ENCODE data around the gene C11orf54.

Gene C11orf54

DNA sequence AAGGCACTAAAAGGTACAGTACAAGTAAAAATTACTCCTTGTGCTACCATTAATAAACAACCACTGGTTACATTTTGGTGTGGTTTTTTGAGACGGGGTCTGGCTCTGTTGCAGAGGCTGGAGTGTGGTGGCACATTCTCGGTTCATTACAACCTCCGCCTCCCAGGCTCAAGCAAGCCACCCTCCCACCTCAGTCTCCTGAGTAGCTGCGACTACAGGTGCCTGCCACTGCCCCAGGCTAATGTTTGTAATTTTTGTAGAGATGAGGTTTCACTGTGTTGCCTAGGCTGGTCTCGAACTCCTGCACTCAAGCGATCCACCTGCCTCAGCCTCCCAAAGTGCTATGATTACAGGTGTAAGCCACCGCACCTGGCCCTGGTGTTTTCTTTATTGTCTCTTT, 20.9 kb upstream of the C11orf54 start:
- Histone ChIP-seq H3K27ac (ENCODE audit: low read depth, low read length) (no peak overlapping the region), H3K36me3 (ENCODE audit: control insufficient read depth, insufficient read depth, low read length) (peaks cover 6% of the 10 kb centered on the region), H3K9ac (ENCODE audit: low read length) (no peak overlapping the region), H3K27me3 (ENCODE audit: control insufficient read depth, insufficient read depth, low read length) (no peaks in the 10 kb centered on the region), H3K4me3 (ENCODE audit: low read length) (no peak overlapping the region), H3K4me1 (ENCODE audit: control insufficient read depth, insufficient read depth, low read length) (no peaks in the 10 kb centered on the region)

DNA sequence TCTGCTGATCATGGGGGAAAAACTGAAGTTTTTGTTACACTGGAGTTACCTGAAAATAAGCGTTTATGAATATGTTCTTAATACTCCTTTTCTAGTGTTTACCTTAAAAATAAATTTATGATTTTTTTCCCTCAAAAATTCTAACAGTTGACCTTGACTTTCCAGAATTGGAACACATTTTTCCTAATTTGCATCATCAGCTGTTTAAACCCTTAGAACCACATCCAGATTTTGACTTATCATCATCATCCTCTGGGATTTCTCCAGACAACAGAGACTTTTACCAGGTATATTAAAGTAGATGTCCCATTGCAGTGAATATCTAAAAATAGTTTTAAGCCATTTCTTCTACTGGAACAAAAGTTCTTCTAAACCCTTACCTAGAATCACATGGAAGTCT, 17.4 kb upstream of the C11orf54 start:
- H3K36me3 ChIP-seq (ENCODE audit: control insufficient read depth, insufficient read depth, low read length) = peaks cover 11% of the 10 kb centered on the region
- H3K4me1 ChIP-seq (ENCODE audit: control insufficient read depth, insufficient read depth, low read length) = no peaks in the 10 kb centered on the region
- H3K4me3 ChIP-seq (ENCODE audit: low read length) = no peak overlapping the region
- H3K27ac ChIP-seq (ENCODE audit: low read depth, low read length) = no peak overlapping the region
- H3K9ac ChIP-seq (ENCODE audit: low read length) = no peak overlapping the region
- H3K27me3 ChIP-seq (ENCODE audit: control insufficient read depth, insufficient read depth, low read length) = no peaks in the 10 kb centered on the region

DNA sequence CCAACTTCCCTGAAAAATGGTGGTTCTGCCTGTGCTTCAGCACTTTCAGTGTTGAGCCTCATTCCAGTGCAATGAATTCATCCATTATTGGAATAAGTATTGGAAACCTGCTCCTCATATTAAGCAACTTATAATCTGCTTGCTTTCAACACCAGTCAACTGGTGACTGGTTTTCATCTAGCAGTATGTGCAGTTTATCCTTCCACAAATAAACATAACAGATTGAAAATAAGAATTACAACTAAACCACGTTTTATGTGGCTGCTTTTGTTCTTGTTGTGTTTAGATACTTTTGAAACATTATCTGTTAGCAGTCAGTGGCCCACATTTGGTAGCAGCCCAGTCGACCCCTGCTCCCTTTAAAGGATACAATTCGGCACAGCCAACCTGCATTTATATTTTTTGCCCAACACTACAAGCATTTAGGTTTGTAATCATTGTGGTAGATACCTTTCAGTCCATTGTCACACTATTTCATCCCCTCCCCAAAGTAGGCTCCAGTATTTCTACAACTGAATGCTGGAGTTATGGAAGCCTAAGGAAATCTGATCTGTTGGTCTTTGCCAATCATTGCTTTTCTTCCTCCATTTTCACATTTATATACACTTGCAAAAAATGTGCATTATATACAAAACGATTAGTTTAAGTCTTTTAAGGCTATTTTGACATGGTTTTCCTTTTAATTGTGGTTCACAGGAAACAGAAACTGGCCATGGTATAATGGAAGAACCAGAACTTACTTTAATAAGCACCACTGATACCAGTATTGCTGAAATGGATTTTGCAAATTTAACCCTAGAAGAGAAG, 13.3 kb upstream of the C11orf54 start:
- peaks cover 15% of the 10 kb centered on the region for H3K36me3 ChIP-seq (ENCODE audit: control insufficient read depth, insufficient read depth, low read length)

DNA sequence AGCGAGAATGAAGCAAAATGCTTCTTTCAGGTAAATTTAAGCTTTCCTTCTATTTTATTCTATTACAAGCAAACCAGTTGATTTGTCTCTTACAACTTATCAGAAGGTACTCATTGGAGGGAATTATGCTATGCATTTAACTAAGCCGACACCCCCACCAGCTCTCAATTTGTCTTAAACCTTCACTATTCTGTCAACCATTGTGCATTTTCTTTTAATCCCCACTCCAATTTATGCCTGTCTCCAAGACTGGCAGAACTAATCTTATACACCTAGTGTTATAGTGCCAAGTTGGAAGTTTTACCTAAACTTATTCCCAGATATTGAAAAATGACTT, 12.7 kb upstream of the C11orf54 start:
- Histone ChIP-seq H3K27ac (ENCODE audit: low read depth, low read length) (no peak overlapping the region), H3K4me3 (ENCODE audit: low read length) (no peak overlapping the region), H3K9ac (ENCODE audit: low read length) (no peak overlapping the region), H3K36me3 (ENCODE audit: control insufficient read depth, insufficient read depth, low read length) (peaks cover 21% of the 10 kb centered on the region), H3K4me1 (ENCODE audit: control insufficient read depth, insufficient read depth, low read length) (no peaks in the 10 kb centered on the region), H3K27me3 (ENCODE audit: control insufficient read depth, insufficient read depth, low read length) (no peaks in the 10 kb centered on the region)

More for the DNA sequence above, 13.3 kb upstream of the C11orf54 start:
- Histone ChIP-seq H3K27ac (ENCODE audit: low read depth, low read length) (no peak overlapping the region), H3K9ac (ENCODE audit: low read length) (no peak overlapping the region), H3K27me3 (ENCODE audit: control insufficient read depth, insufficient read depth, low read length) (no peaks in the 10 kb centered on the region), H3K4me3 (ENCODE audit: low read length) (no peak overlapping the region), H3K4me1 (ENCODE audit: control insufficient read depth, insufficient read depth, low read length) (no peaks in the 10 kb centered on the region)

DNA sequence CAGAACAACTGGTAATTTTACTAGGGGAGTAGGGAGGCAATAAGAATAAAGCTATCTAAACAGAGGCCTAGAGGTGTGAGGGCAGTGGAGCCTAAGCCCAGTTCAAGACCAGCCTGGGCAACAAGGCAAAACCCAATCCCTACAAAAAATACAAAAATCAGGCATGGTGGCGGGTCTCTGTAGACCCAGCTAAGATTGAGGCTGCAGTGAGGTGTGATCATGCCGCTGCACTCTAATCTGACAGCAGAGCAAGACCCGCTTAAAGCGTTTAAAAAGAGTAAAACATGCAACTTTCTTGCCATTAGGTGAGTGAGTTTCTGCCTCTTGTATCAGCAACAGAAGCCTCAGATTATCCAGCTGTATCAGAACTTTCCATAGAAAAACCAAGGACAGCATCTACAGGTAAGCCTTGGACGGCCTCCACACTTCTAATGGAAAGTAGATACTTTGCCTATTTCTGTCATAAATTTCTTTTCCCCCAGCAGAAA, 12.3 kb upstream of the C11orf54 start:
- H3K9ac ChIP-seq (ENCODE audit: low read length) = no peak overlapping the region
- no peaks in the 10 kb centered on the region for H3K27me3 ChIP-seq (ENCODE audit: control insufficient read depth, insufficient read depth, low read length)
- peaks cover 22% of the 10 kb centered on the region for H3K36me3 ChIP-seq (ENCODE audit: control insufficient read depth, insufficient read depth, low read length)
- no peak overlapping the region for H3K27ac ChIP-seq (ENCODE audit: low read depth, low read length)
- H3K4me1 ChIP-seq (ENCODE audit: control insufficient read depth, insufficient read depth, low read length) = no peaks in the 10 kb centered on the region
- no peak overlapping the region for H3K4me3 ChIP-seq (ENCODE audit: low read length)

DNA sequence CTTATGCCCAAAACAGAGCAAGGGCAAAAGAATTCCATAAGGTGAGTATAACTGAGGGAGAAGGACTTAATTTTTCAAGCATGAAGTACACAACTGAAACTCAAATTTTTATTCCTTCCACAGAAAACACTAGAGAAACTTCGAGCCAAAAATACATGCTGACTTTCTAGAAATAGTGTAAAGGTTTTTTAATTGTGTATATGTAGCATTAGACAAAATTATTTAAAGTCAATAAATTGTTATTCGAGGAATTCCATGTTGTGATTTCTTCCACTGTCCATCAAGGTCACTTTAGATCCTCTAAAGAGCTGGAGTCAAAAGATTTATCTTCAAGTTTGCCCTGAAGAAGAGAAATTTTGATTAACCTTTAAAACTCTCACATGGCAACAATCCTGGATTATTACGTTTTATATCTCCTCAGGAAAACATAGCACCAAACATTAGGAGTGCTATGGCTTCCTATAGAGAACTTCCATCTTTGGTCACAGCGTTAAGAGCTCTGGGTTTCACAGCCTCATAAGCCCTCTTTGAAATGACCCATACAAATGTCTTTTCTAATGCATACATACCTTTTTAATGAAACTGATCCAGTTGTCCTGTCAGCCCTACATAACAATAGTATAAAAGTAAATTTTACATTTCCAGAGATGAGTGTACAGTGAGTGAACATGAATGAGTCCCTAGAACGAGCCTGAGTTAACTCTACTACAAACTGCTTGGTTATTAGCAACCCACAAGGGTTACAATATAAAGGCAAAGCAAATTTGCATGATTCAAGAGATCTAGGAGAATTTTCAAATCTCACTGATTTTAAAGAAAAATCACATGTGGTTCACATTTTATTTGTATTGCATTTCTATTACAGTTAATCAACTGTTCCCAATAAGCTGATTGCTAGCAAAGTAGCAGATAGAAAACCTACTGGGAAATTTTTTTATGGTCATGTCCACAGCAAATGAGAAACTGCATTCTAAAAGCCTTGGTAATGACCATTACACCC, 11.1 kb upstream of the C11orf54 start:
- Histone ChIP-seq H3K36me3 (ENCODE audit: control insufficient read depth, insufficient read depth, low read length) (peaks cover 22% of the 10 kb centered on the region), H3K9ac (ENCODE audit: low read length) (no peak overlapping the region)

DNA sequence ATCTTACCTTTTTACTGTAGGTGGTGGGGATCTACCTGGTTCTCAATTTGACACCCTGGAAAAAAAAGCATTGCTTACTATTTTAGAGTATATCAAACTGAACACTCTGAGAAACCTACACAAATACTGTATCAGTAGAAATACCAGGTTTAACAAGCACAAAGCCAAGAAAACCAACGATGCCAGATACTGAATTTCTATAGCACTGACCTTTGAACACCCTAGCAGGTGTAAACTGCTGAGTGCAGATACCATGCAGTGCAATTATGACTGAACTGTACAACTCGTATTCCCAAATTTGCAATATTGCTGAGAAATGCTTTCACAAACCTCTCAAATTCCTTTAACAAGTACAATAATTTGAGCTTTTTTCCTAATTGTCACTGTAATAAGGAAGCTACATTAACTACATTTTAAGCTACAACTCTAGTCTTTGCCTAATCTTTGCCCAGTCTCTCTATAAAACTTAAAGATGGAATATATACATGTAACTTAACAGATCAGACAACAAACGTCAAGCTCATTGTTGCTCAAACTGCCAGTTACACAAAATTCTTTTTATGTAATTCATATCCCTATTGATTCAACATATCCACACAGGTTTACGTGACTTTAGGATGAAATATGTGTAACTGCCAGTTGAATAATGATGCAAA, 9.1 kb upstream of the C11orf54 start:
- Histone ChIP-seq H3K36me3 (ENCODE audit: control insufficient read depth, insufficient read depth, low read length) (peaks cover 24% of the 10 kb centered on the region), H3K9ac (ENCODE audit: low read length) (no peak overlapping the region)

More for the DNA sequence above, 11.1 kb upstream of the C11orf54 start:
- no peaks in the 10 kb centered on the region for H3K27me3 ChIP-seq (ENCODE audit: control insufficient read depth, insufficient read depth, low read length)
- no peak overlapping the region for H3K27ac ChIP-seq (ENCODE audit: low read depth, low read length)
- no peaks in the 10 kb centered on the region for H3K4me1 ChIP-seq (ENCODE audit: control insufficient read depth, insufficient read depth, low read length)
- no peak overlapping the region for H3K4me3 ChIP-seq (ENCODE audit: low read length)

DNA sequence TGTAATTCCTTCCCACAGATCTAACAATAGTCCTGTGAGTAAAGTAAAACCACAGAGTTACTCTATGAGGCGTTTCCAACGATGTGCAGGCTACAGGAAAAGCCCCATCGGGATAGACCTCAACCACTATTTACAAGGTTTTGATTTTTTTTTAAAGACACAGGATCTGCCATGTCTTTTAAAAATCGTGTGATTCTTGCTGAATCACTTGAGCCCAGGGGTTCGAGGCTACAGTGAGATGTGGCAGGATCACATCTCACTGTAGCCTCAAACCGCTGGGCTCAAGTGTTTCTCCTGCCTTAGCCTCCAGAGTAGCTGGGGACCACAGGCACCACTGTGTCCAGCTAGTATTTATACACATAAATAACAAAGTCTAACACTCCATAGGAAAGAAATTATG, 8.0 kb upstream of the C11orf54 start:
- no peak overlapping the region for H3K4me3 ChIP-seq (ENCODE audit: low read length)
- H3K27me3 ChIP-seq (ENCODE audit: control insufficient read depth, insufficient read depth, low read length) = no peaks in the 10 kb centered on the region
- peaks cover 25% of the 10 kb centered on the region for H3K36me3 ChIP-seq (ENCODE audit: control insufficient read depth, insufficient read depth, low read length)
- H3K27ac ChIP-seq (ENCODE audit: low read depth, low read length) = no peak overlapping the region
- H3K9ac ChIP-seq (ENCODE audit: low read length) = peak overlapping the region; percentile 8
- peaks cover 2% of the 10 kb centered on the region for H3K4me1 ChIP-seq (ENCODE audit: control insufficient read depth, insufficient read depth, low read length)

More for the DNA sequence above, 9.1 kb upstream of the C11orf54 start:
- H3K27ac ChIP-seq (ENCODE audit: low read depth, low read length) = no peak overlapping the region
- H3K4me3 ChIP-seq (ENCODE audit: low read length) = no peak overlapping the region
- no peaks in the 10 kb centered on the region for H3K27me3 ChIP-seq (ENCODE audit: control insufficient read depth, insufficient read depth, low read length)
- H3K4me1 ChIP-seq (ENCODE audit: control insufficient read depth, insufficient read depth, low read length) = no peaks in the 10 kb centered on the region

DNA sequence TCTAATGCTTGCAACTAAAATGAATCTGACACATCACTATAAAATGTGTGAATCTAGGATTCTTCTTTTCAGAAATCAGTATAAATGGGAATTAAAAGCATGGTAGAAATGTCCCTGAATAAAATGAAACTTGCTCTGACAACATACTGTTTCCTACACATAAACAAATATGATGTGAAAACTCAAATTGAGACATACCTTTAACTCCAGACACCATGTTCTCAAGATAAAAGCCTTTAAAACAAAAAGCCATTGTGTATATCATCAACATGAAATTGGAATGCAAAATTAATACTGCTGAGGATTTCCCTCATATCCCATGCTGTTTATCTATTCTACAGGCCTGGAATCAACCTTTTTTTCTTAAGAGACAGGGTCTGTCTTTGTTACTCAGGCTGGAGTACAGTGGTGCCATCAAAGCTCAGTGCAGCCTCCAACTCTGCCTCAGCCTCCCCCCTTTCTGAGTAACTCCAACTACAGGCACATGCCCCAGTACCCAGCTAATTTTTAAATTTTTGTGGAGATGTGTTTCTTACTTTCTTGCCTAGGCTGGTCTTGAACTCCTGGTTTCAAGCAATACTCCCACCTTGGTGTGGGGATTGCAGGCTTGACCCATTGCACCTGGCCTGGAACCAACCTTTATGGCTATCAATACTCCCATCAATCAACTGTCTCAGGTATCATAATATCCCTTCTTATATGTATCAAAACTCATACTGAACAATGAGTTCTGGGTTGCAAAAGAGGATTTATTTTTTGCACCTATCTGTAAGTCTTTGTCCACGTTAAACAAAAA, 6.8 kb upstream of the C11orf54 start:
- H3K9ac ChIP-seq (ENCODE audit: low read length) = no peak overlapping the region
- H3K4me1 ChIP-seq (ENCODE audit: control insufficient read depth, insufficient read depth, low read length) = peaks cover 11% of the 10 kb centered on the region
- no peaks in the 10 kb centered on the region for H3K27me3 ChIP-seq (ENCODE audit: control insufficient read depth, insufficient read depth, low read length)
- H3K36me3 ChIP-seq (ENCODE audit: control insufficient read depth, insufficient read depth, low read length) = peaks cover 22% of the 10 kb centered on the region
- H3K27ac ChIP-seq (ENCODE audit: low read depth, low read length) = no peak overlapping the region
- no peak overlapping the region for H3K4me3 ChIP-seq (ENCODE audit: low read length)

DNA sequence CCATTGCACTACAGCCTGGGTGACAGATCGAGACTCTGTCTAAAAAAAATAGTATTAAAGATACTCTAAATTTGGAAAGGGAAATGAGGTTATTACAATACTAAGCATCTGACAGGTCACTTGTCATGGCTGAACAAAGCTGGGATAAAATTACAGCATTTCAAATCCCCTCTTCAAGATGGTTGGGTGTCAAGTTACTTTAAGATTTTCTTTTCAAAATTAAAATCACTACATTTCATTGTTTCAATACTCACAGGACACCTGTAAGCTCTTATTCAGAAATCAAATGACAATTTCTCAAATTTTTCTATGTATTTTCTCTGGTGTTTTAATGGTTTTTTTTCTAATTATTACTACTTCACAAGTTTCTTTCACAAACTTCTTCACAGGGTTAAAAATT, 5.8 kb upstream of the C11orf54 start:
- H3K36me3 ChIP-seq (ENCODE audit: control insufficient read depth, insufficient read depth, low read length) = peaks cover 22% of the 10 kb centered on the region
- peaks cover 20% of the 10 kb centered on the region for H3K4me1 ChIP-seq (ENCODE audit: control insufficient read depth, insufficient read depth, low read length)
- H3K9ac ChIP-seq (ENCODE audit: low read length) = no peak overlapping the region
- no peak overlapping the region for H3K4me3 ChIP-seq (ENCODE audit: low read length)
- H3K27me3 ChIP-seq (ENCODE audit: control insufficient read depth, insufficient read depth, low read length) = no peaks in the 10 kb centered on the region
- no peak overlapping the region for H3K27ac ChIP-seq (ENCODE audit: low read depth, low read length)

DNA sequence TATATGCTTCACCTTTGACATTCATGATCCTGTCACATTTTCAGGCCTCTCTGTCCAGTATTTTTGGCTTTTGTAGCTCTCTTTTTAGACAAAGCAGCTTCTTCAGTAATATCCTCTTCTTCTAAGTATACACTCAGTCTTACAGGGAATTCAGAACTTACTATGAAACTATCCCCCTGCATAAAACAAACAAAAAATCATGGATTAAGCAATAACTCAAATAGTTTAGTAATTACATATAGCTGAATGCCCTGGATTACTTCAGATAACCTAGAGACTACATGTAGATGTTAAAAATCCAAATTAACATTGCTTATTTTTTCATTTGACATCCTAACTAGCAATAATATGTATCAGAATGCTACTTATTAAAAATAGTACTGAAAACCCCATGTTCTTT, 5.3 kb upstream of the C11orf54 start:
- no peaks in the 10 kb centered on the region for H3K27me3 ChIP-seq (ENCODE audit: control insufficient read depth, insufficient read depth, low read length)
- no peak overlapping the region for H3K27ac ChIP-seq (ENCODE audit: low read depth, low read length)
- H3K4me1 ChIP-seq (ENCODE audit: control insufficient read depth, insufficient read depth, low read length) = peaks cover 20% of the 10 kb centered on the region
- no peak overlapping the region for H3K9ac ChIP-seq (ENCODE audit: low read length)
- H3K36me3 ChIP-seq (ENCODE audit: control insufficient read depth, insufficient read depth, low read length) = peaks cover 22% of the 10 kb centered on the region
- H3K4me3 ChIP-seq (ENCODE audit: low read length) = no peak overlapping the region

Data from rectal smooth muscle tissue (tissue), 1 donor.